ENCODE data around the gene RASSF10. TPM values are rescaled to one million over a fixed set of nuclear protein-coding genes. Genes with fewer than 3 reads are reported as not detected.

The RASSF10 gene
- polyA plus RNA-seq, 3 donors = not detected

GRCh38 chr11:13054278-13054677, 45.2 kb downstream of the RASSF10 start:
- peaks cover 3 to 9% (median 4%) of the 10 kb centered on the region in 3 donors for H3K27me3 Mint-ChIP-seq (ENCODE audit: low read depth in 3 of 3)

DNA sequence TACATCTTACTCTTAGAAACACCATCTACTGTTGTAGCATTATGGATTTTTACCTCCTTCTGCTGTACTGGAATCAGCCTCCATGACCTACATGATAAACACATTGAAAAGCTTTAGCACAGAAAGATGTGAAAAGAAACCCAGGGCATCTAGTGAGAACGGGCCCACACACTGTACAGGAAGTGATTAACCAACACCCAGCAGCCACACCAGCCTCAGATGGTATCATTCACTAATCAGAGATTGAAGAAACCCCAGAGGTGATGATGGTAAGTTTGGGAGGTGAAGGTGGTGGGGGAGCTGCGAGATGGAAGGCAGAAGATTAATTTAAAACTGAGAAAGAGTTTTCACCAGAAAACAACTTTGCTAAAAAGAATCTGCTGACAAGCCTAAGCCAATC, 46.1 kb downstream of the RASSF10 start:
- H3K79me2 ChIP-seq (ENCODE audit: insufficient read depth, low read length) = no peaks in the 10 kb centered on the region
- Mint-ChIP-seq H3K4me3 (no peak overlapping the region), H3K4me1 (no peaks in the 10 kb centered on the region), H3K9me3 (peaks cover 0 to 6% (median 0%) of the 10 kb centered on the region in 7 donors), H3K27me3 (ENCODE audit: low read depth in 3 of 3) (peaks cover 3 to 8% (median 4%) of the 10 kb centered on the region in 3 donors), H3K27ac (no peak overlapping the region), H3K36me3 (no peaks in the 10 kb centered on the region)
- no peaks in the 10 kb centered on the region for H3K27me3 ChIP-seq (ENCODE audit: control insufficient read depth in 2 of 2, insufficient read depth in 2 of 2, low read length in 2 of 2)
- no peaks in the 10 kb centered on the region for H3K4me1 ChIP-seq (ENCODE audit: control insufficient read depth in 1 of 2, insufficient read depth in 2 of 2, low read length in 2 of 2)
- no peaks in the 10 kb centered on the region for H3K36me3 ChIP-seq (replicated peaks in 1 of 2; ENCODE audit: control insufficient read depth in 1 of 2, insufficient read depth in 2 of 2, low read length in 2 of 2)
- no peak overlapping the region for H3K27ac ChIP-seq (ENCODE audit: low read depth in 1 of 2, low read length in 2 of 2)
- no peaks in the 10 kb centered on the region for H3K9me3 ChIP-seq (replicated peaks in 1 of 2; ENCODE audit: control insufficient read depth in 1 of 2, insufficient read depth in 1 of 2, low read length in 2 of 2)
- no peak overlapping the region for H3K9ac ChIP-seq (ENCODE audit: insufficient read depth, low read length, poor library complexity, severe bottlenecking)
- H3K4me2 ChIP-seq (replicated peaks; ENCODE audit: extremely low read depth, low read length, poor library complexity, severe bottlenecking) = no peak overlapping the region
- no peak overlapping the region for H2AFZ ChIP-seq (ENCODE audit: insufficient read depth, low read depth, low read length, poor library complexity, severe bottlenecking)
- H4K20me1 ChIP-seq (ENCODE audit: insufficient read depth, low read length) = no peaks in the 10 kb centered on the region
- TF ChIP-seq CTCF (IDR thresholded peaks at IDR 0.05) = no peak
- intact Hi-C loops (cut with micrococcal nuclease) = no loop called here
- no CpG with 5 or more reads among the region's 2 CpGs for WGBS (ENCODE audit: insufficient coverage)
- no peak for DNase-seq
- no peak overlapping the region for H3K4me3 ChIP-seq (replicated peaks in 1 of 3; ENCODE audit: low read depth in 2 of 3, low read length in 3 of 3)

More at GRCh38 chr11:13054278-13054677, 45.2 kb downstream of the RASSF10 start:
- H3K4me3 ChIP-seq (replicated peaks in 1 of 3; ENCODE audit: low read depth in 2 of 3, low read length in 3 of 3) = no peak overlapping the region
- no peaks in the 10 kb centered on the region for H3K27me3 ChIP-seq (ENCODE audit: control insufficient read depth in 2 of 2, insufficient read depth in 2 of 2, low read length in 2 of 2)
- no peak overlapping the region for H2AFZ ChIP-seq (ENCODE audit: insufficient read depth, low read depth, low read length, poor library complexity, severe bottlenecking)
- no peak overlapping the region for H3K27ac ChIP-seq (ENCODE audit: low read depth in 1 of 2, low read length in 2 of 2)
- H3K9me3 Mint-ChIP-seq = peaks cover 0 to 9% (median 0%) of the 10 kb centered on the region in 7 donors
- H3K27ac Mint-ChIP-seq = no peak overlapping the region
- no peaks in the 10 kb centered on the region for H3K36me3 Mint-ChIP-seq
- no peak overlapping the region for H3K4me2 ChIP-seq (replicated peaks; ENCODE audit: extremely low read depth, low read length, poor library complexity, severe bottlenecking)
- no peaks in the 10 kb centered on the region for H3K79me2 ChIP-seq (ENCODE audit: insufficient read depth, low read length)
- DNase-seq = no peak
- H3K4me1 ChIP-seq (ENCODE audit: control insufficient read depth in 1 of 2, insufficient read depth in 2 of 2, low read length in 2 of 2) = no peaks in the 10 kb centered on the region
- no peaks in the 10 kb centered on the region for H3K9me3 ChIP-seq (replicated peaks in 1 of 2; ENCODE audit: control insufficient read depth in 1 of 2, insufficient read depth in 1 of 2, low read length in 2 of 2)
- H4K20me1 ChIP-seq (ENCODE audit: insufficient read depth, low read length) = no peaks in the 10 kb centered on the region
- TF ChIP-seq CTCF (IDR thresholded peaks at IDR 0.05) = no peak
- no peak overlapping the region for H3K4me3 Mint-ChIP-seq
- no peak overlapping the region for H3K9ac ChIP-seq (ENCODE audit: insufficient read depth, low read length, poor library complexity, severe bottlenecking)
- H3K36me3 ChIP-seq (replicated peaks in 1 of 2; ENCODE audit: control insufficient read depth in 1 of 2, insufficient read depth in 2 of 2, low read length in 2 of 2) = no peaks in the 10 kb centered on the region
- intact Hi-C loops (cut with micrococcal nuclease) = no loop called here
- H3K4me1 Mint-ChIP-seq = no peaks in the 10 kb centered on the region
- 68% methylated on average over 2 of the region's 3 CpGs for WGBS (ENCODE audit: insufficient coverage)
